ENCODE data around the gene OSCP1. TPM values are rescaled to one million over a fixed set of nuclear protein-coding genes. Genes with fewer than 3 reads are reported as not detected.

OSCP1 gene
- total RNA-seq, 1 donor from 2014 or later = 13.9 TPM

GRCh38 chr1:36475910-36476604 is 25.8 kb upstream of the OSCP1 start:
- no peak for TF ChIP-seq CTCF (IDR thresholded peaks at IDR 0.05; ENCODE audit: insufficient read depth, low read length, poor library complexity, severe bottlenecking)
- no peak for DNase-seq (ENCODE audit: low read depth)
- Histone ChIP-seq H3K4me3 (ENCODE audit: low read depth, low read length) (no peak overlapping the region), H3K36me3 (ENCODE audit: control insufficient read depth, insufficient read depth, low read length) (no peaks in the 10 kb centered on the region), H3K27me3 (ENCODE audit: control insufficient read depth, insufficient read depth, low read length) (peaks cover 12% of the 10 kb centered on the region)

- DNase-seq (ENCODE audit: low read depth) = no peak
These were observed 25.1 kb upstream of the OSCP1 start for GRCh38 chr1:36475341-36475740.

GRCh38 chr1:36472656-36473055 is 22.4 kb upstream of the OSCP1 start:
- DNase-seq (ENCODE audit: low read depth) = no peak
- Histone ChIP-seq H3K36me3 (ENCODE audit: control insufficient read depth, insufficient read depth, low read length) (no peaks in the 10 kb centered on the region), H3K4me3 (ENCODE audit: low read depth, low read length) (no peak overlapping the region), H3K27me3 (ENCODE audit: control insufficient read depth, insufficient read depth, low read length) (peaks cover 9% of the 10 kb centered on the region)
- TF ChIP-seq CTCF (IDR thresholded peaks at IDR 0.05; ENCODE audit: insufficient read depth, low read length, poor library complexity, severe bottlenecking) = no peak

More at GRCh38 chr1:36475341-36475740, 25.1 kb upstream of the OSCP1 start:
- Histone ChIP-seq H3K4me3 (ENCODE audit: low read depth, low read length) (no peak overlapping the region), H3K27me3 (ENCODE audit: control insufficient read depth, insufficient read depth, low read length) (peaks cover 12% of the 10 kb centered on the region), H3K36me3 (ENCODE audit: control insufficient read depth, insufficient read depth, low read length) (no peaks in the 10 kb centered on the region)
- no peak for TF ChIP-seq CTCF (IDR thresholded peaks at IDR 0.05; ENCODE audit: insufficient read depth, low read length, poor library complexity, severe bottlenecking)

GRCh38 chr1:36471830-36472641 is 21.8 kb upstream of the OSCP1 start:
- peaks cover 9% of the 10 kb centered on the region for H3K27me3 ChIP-seq (ENCODE audit: control insufficient read depth, insufficient read depth, low read length)
- TF ChIP-seq CTCF (IDR thresholded peaks at IDR 0.05; ENCODE audit: insufficient read depth, low read length, poor library complexity, severe bottlenecking) = no peak

GRCh38 chr1:36469163-36469562 is 18.9 kb upstream of the OSCP1 start:
- no peak for TF ChIP-seq CTCF (IDR thresholded peaks at IDR 0.05; ENCODE audit: insufficient read depth, low read length, poor library complexity, severe bottlenecking)
- Histone ChIP-seq H3K36me3 (ENCODE audit: control insufficient read depth, insufficient read depth, low read length) (no peaks in the 10 kb centered on the region), H3K27me3 (ENCODE audit: control insufficient read depth, insufficient read depth, low read length) (peaks cover 7% of the 10 kb centered on the region), H3K4me3 (ENCODE audit: low read depth, low read length) (no peak overlapping the region)
- DNase-seq (ENCODE audit: low read depth) = no peak

More at GRCh38 chr1:36471830-36472641, 21.8 kb upstream of the OSCP1 start:
- H3K4me3 ChIP-seq (ENCODE audit: low read depth, low read length) = no peak overlapping the region
- no peak for DNase-seq (ENCODE audit: low read depth)
- H3K36me3 ChIP-seq (ENCODE audit: control insufficient read depth, insufficient read depth, low read length) = no peaks in the 10 kb centered on the region

Measured in kidney epithelial cell (primary cell).